GM12878 (cell line): ENCODE results near the gene BCKDHA.
A peak's percentile ranks its signal among the peaks of the same experiment; 100 is the strongest.

Experiments used
- CTCF ChIP-seq, 3 experiments: IDR thresholded peaks in 2 of 3; conservative IDR thresholded peaks in 1 of 3; 2 replicates each; pipeline ENCODE4 v1.5.1; 2011; ENCODE audit warnings: low read depth in 3 of 3, low read length in 3 of 3, mild to moderate bottlenecking in 3 of 3, control low read depth in 2 of 3, moderate library complexity in 2 of 3, inconsistent platforms in 1 of 3, mixed read lengths in 1 of 3; ENCODE audit not compliant: control insufficient read depth in 2 of 3, insufficient read depth in 1 of 3; ENCODE audit errors: extremely low read depth in 1 of 3
- POLR2AphosphoS5 ChIP-seq: IDR thresholded peaks from 2 replicates; pipeline ENCODE4 v1.6.1; 2011; ENCODE audit warnings: mild to moderate bottlenecking, low read length, inconsistent platforms
- TF ChIP-seq, protein P1 (sequence below): IDR thresholded peaks from 2 replicates; pipeline ENCODE4 v1.6.1; 2011; ENCODE audit warnings: mild to moderate bottlenecking, low read depth, low read length, moderate library complexity; ENCODE audit not compliant: insufficient replicate concordance

DNA sequence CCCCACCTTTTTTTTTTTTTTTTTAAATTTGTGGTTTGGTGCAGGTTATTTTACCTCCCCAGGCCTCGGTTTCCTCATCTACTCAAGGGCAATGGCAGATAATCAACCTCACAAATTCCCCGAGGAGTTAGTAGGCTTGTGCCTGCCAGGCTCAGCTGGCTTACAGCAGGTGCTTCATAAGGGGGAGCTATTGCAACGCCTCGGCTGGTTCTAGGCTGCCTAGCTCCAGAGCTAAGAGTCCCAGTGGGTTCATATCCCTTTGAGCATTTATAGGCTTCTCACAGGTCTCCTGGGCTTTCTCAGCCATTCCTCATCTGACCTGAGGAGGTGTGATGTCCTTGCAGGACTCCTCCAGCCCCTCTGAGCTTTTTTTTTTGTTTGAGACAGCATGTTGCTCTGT is 10.6 kb downstream of the BCKDHA start:
- peak in 2 of 3 experiments; percentile 35; a peak in 2 of 6 replicates for TF ChIP-seq CTCF (IDR thresholded peaks at IDR 0.05 in 2 of 3, conservative IDR thresholded peaks at IDR 0.05 in 1 of 3; ENCODE audit: control insufficient read depth in 2 of 3, extremely low read depth in 1 of 3, insufficient read depth in 1 of 3, low read depth in 3 of 3, low read length in 3 of 3)
- TF ChIP-seq, protein P1, sequence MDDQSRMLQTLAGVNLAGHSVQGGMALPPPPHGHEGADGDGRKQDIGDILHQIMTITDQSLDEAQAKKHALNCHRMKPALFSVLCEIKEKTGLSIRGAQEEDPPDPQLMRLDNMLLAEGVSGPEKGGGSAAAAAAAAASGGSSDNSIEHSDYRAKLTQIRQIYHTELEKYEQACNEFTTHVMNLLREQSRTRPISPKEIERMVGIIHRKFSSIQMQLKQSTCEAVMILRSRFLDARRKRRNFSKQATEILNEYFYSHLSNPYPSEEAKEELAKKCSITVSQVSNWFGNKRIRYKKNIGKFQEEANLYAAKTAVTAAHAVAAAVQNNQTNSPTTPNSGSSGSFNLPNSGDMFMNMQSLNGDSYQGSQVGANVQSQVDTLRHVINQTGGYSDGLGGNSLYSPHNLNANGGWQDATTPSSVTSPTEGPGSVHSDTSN = no peak
- no peak for TF ChIP-seq POLR2AphosphoS5
